ENCODE results near the gene RFX6.

The RFX6 gene

GRCh38 chr6:116887894-116888293 is 10.9 kb downstream of the RFX6 start:
- Histone ChIP-seq H3K27me3 (replicated peaks; ENCODE audit: control insufficient read depth, insufficient read depth, low read length, poor library complexity, severe bottlenecking) (no peaks in the 10 kb centered on the region), H3K4me1 (ENCODE audit: control insufficient read depth, insufficient read depth, low read length, poor library complexity, severe bottlenecking) (no peaks in the 10 kb centered on the region), H3K36me3 (ENCODE audit: control insufficient read depth, insufficient read depth, low read length) (no peaks in the 10 kb centered on the region), H3K4me3 (ENCODE audit: insufficient read depth, low read depth, low read length, poor library complexity, severe bottlenecking) (no peak overlapping the region), H3K27ac (ENCODE audit: insufficient read depth, low read length, poor library complexity, severe bottlenecking) (no peak overlapping the region), H3K9me3 (ENCODE audit: control insufficient read depth, low read length) (no peaks in the 10 kb centered on the region)
- DNase-seq, result no peak

DNA sequence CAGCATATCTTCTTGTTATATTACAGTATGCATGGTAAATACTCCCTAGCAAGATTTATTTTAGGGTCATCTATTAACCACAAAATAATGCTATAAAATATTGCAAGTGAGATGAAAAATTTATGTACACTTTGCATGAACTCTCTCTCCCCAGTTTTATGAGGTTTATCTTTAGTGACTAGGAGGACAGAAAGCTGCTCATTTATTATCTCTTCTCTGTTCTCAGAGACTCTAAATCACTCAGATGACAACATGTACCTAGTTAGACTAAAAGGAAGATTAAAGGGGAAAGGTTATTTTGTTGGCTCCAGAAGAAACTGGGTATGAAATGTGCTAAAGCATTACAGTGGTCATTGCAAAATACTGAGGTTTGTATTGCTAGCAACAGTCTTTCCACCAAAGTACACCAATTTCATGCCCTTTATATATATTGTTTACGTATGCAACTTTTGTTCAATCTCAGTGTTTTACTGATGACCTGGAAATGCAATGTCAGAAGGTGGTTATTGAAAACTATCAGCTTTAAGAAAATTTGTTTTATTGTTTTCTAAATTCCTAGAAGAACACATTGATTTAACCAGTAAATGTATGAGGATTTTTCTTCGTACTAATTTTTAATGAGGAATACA is 11.8 kb downstream of the RFX6 start:
- H3K4me1 ChIP-seq (ENCODE audit: control insufficient read depth, insufficient read depth, low read length, poor library complexity, severe bottlenecking), result no peaks in the 10 kb centered on the region
- H3K4me3 ChIP-seq (ENCODE audit: insufficient read depth, low read depth, low read length, poor library complexity, severe bottlenecking), result no peak overlapping the region
- no peaks in the 10 kb centered on the region for H3K36me3 ChIP-seq (ENCODE audit: control insufficient read depth, insufficient read depth, low read length)
- no peak overlapping the region for H3K27ac ChIP-seq (ENCODE audit: insufficient read depth, low read length, poor library complexity, severe bottlenecking)
- no peaks in the 10 kb centered on the region for H3K27me3 ChIP-seq (replicated peaks; ENCODE audit: control insufficient read depth, insufficient read depth, low read length, poor library complexity, severe bottlenecking)
- no peak for DNase-seq
- H3K9me3 ChIP-seq (ENCODE audit: control insufficient read depth, low read length), result no peaks in the 10 kb centered on the region

DNA sequence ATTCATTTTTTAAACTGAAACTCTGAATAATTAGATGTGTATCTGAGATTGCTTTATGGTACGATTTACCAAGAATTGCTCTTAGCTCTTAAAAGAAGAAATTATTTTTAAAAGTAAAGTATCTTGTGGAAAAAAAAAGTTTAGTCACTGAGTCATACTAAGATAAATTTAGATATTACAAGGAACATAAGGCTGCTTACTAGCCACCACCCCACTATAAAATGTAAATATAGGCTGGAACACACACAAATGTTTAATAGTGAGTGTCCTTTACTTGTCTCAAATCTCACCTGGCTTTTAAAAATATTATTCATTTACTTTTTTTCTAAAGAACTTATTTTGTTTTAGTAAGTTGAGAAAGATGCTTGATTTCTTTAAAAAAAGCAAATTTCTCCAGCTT is 17.6 kb downstream of the RFX6 start:
- Histone ChIP-seq H3K4me1 (ENCODE audit: control insufficient read depth, insufficient read depth, low read length, poor library complexity, severe bottlenecking) (no peaks in the 10 kb centered on the region), H3K4me3 (ENCODE audit: insufficient read depth, low read depth, low read length, poor library complexity, severe bottlenecking) (no peak overlapping the region), H3K27me3 (replicated peaks; ENCODE audit: control insufficient read depth, insufficient read depth, low read length, poor library complexity, severe bottlenecking) (no peaks in the 10 kb centered on the region), H3K9me3 (ENCODE audit: control insufficient read depth, low read length) (no peaks in the 10 kb centered on the region), H3K27ac (ENCODE audit: insufficient read depth, low read length, poor library complexity, severe bottlenecking) (no peak overlapping the region), H3K36me3 (ENCODE audit: control insufficient read depth, insufficient read depth, low read length) (no peaks in the 10 kb centered on the region)
- no peak for DNase-seq

GRCh38 chr6:116895935-116896334 is 18.9 kb downstream of the RFX6 start:
- DNase-seq, result no peak

GRCh38 chr6:116902634-116903033 is 25.6 kb downstream of the RFX6 start:
- Histone ChIP-seq H3K36me3 (ENCODE audit: control insufficient read depth, insufficient read depth, low read length) (no peaks in the 10 kb centered on the region), H3K27ac (ENCODE audit: insufficient read depth, low read length, poor library complexity, severe bottlenecking) (no peak overlapping the region), H3K9me3 (ENCODE audit: control insufficient read depth, low read length) (no peaks in the 10 kb centered on the region), H3K4me1 (ENCODE audit: control insufficient read depth, insufficient read depth, low read length, poor library complexity, severe bottlenecking) (no peaks in the 10 kb centered on the region), H3K27me3 (replicated peaks; ENCODE audit: control insufficient read depth, insufficient read depth, low read length, poor library complexity, severe bottlenecking) (no peaks in the 10 kb centered on the region), H3K4me3 (ENCODE audit: insufficient read depth, low read depth, low read length, poor library complexity, severe bottlenecking) (no peak overlapping the region)
- no peak for DNase-seq

More at GRCh38 chr6:116895935-116896334, 18.9 kb downstream of the RFX6 start:
- no peaks in the 10 kb centered on the region for H3K36me3 ChIP-seq (ENCODE audit: control insufficient read depth, insufficient read depth, low read length)
- no peak overlapping the region for H3K4me3 ChIP-seq (ENCODE audit: insufficient read depth, low read depth, low read length, poor library complexity, severe bottlenecking)
- H3K9me3 ChIP-seq (ENCODE audit: control insufficient read depth, low read length), result no peaks in the 10 kb centered on the region
- H3K4me1 ChIP-seq (ENCODE audit: control insufficient read depth, insufficient read depth, low read length, poor library complexity, severe bottlenecking), result no peaks in the 10 kb centered on the region
- H3K27me3 ChIP-seq (replicated peaks; ENCODE audit: control insufficient read depth, insufficient read depth, low read length, poor library complexity, severe bottlenecking), result no peaks in the 10 kb centered on the region
- no peak overlapping the region for H3K27ac ChIP-seq (ENCODE audit: insufficient read depth, low read length, poor library complexity, severe bottlenecking)

DNA sequence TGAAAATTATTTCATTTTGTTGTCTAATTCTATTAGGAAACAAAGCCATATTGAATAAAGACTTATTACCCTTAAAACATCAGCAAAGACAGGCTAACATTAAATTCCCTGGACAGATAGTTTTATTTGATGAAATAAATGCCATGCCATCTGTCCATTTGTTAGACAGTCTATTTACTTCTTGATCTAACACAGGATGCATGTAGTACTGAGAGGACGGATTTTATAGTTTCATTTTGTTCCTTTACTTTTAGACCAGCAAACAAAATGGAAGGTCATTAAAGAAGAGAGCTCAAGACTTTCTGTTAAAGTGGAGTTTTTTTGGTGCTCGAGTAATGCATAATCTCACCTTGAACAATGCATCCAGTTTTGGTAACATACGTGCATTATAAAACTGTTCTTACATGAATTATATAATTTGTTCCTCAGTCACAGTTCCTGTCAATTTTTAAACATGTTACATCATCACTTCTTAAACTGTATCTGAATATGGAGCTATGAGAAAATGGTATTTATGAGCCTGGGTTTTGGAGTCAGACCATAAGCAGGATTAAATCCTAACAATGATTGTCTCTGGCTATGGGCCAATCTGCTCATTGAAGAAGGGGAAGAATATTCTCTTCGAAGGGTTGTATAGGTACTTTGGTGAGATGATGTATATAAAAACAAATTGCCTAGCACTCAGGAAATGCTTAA is 46.0 kb downstream of the RFX6 start:
- no peaks in the 10 kb centered on the region for H3K36me3 ChIP-seq (ENCODE audit: control insufficient read depth, insufficient read depth, low read length)
- DNase-seq, result no peak
- no peaks in the 10 kb centered on the region for H3K4me1 ChIP-seq (ENCODE audit: control insufficient read depth, insufficient read depth, low read length, poor library complexity, severe bottlenecking)

DNA sequence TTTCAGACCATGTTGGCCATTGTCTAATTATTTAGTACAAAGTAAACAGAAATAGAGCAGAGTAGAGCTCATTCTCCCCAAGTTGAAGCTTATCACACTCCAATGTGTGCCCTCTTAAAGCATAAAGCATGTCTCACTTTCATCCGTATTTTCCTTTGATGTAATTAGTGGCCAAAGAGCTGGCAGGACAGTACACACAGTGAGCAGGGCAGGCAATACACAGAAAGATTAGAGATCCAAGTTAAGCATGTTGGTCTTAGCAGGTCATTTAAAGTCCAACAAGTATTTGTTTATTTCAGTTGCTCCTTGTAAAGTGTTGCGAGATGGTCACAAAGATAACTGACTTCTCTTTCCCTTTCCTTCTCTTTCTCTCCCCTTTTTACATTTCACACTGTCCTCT is 47.2 kb downstream of the RFX6 start:
- Histone ChIP-seq H3K27ac (ENCODE audit: insufficient read depth, low read length, poor library complexity, severe bottlenecking) (no peak overlapping the region), H3K9me3 (ENCODE audit: control insufficient read depth, low read length) (no peaks in the 10 kb centered on the region), H3K4me3 (ENCODE audit: insufficient read depth, low read depth, low read length, poor library complexity, severe bottlenecking) (no peak overlapping the region), H3K4me1 (ENCODE audit: control insufficient read depth, insufficient read depth, low read length, poor library complexity, severe bottlenecking) (no peaks in the 10 kb centered on the region), H3K36me3 (ENCODE audit: control insufficient read depth, insufficient read depth, low read length) (no peaks in the 10 kb centered on the region), H3K27me3 (replicated peaks; ENCODE audit: control insufficient read depth, insufficient read depth, low read length, poor library complexity, severe bottlenecking) (no peaks in the 10 kb centered on the region)
- DNase-seq, result no peak

More for the DNA sequence above, 46.0 kb downstream of the RFX6 start:
- Histone ChIP-seq H3K9me3 (ENCODE audit: control insufficient read depth, low read length) (no peaks in the 10 kb centered on the region), H3K4me3 (ENCODE audit: insufficient read depth, low read depth, low read length, poor library complexity, severe bottlenecking) (no peak overlapping the region), H3K27ac (ENCODE audit: insufficient read depth, low read length, poor library complexity, severe bottlenecking) (no peak overlapping the region), H3K27me3 (replicated peaks; ENCODE audit: control insufficient read depth, insufficient read depth, low read length, poor library complexity, severe bottlenecking) (no peaks in the 10 kb centered on the region)

- no peaks in the 10 kb centered on the region for H3K4me1 ChIP-seq (ENCODE audit: control insufficient read depth, insufficient read depth, low read length, poor library complexity, severe bottlenecking)
- no peaks in the 10 kb centered on the region for H3K27me3 ChIP-seq (replicated peaks; ENCODE audit: control insufficient read depth, insufficient read depth, low read length, poor library complexity, severe bottlenecking)
- no peak overlapping the region for H3K27ac ChIP-seq (ENCODE audit: insufficient read depth, low read length, poor library complexity, severe bottlenecking)
- no peaks in the 10 kb centered on the region for H3K9me3 ChIP-seq (ENCODE audit: control insufficient read depth, low read length)
- no peak overlapping the region for H3K4me3 ChIP-seq (ENCODE audit: insufficient read depth, low read depth, low read length, poor library complexity, severe bottlenecking)
- no peak for DNase-seq
- no peaks in the 10 kb centered on the region for H3K36me3 ChIP-seq (ENCODE audit: control insufficient read depth, insufficient read depth, low read length)
Observed at GRCh38 chr6:116925088-116925794, 48.2 kb downstream of the RFX6 start.

- Histone ChIP-seq H3K27me3 (replicated peaks; ENCODE audit: control insufficient read depth, insufficient read depth, low read length, poor library complexity, severe bottlenecking) (no peaks in the 10 kb centered on the region), H3K4me1 (ENCODE audit: control insufficient read depth, insufficient read depth, low read length, poor library complexity, severe bottlenecking) (no peaks in the 10 kb centered on the region), H3K4me3 (ENCODE audit: insufficient read depth, low read depth, low read length, poor library complexity, severe bottlenecking) (no peak overlapping the region), H3K9me3 (ENCODE audit: control insufficient read depth, low read length) (no peaks in the 10 kb centered on the region), H3K36me3 (ENCODE audit: control insufficient read depth, insufficient read depth, low read length) (no peaks in the 10 kb centered on the region), H3K27ac (ENCODE audit: insufficient read depth, low read length, poor library complexity, severe bottlenecking) (no peak overlapping the region)
- DNase-seq, result no peak
Observed at GRCh38 chr6:116928677-116929076, 51.6 kb downstream of the RFX6 start.

DNA sequence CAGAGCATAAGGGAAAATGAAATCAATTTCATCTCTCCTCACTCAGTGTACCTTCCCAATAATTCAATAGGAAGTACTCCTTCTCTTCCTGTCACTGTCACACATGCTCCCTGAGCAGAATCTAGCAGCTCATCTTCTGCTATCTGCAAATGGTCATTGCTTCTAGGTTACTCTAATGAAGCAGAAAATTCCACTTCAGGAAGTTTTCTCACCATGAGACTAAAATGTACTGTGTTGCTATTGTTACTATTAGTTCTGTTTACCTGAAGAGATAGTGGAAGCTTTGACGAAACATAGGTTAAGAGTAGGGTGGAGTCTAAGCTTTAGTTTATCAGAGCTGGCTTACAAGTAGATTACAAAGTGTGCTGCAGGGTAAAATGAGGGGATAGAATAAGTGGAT is 52.8 kb downstream of the RFX6 start:
- no peaks in the 10 kb centered on the region for H3K36me3 ChIP-seq (ENCODE audit: control insufficient read depth, insufficient read depth, low read length)
- H3K27me3 ChIP-seq (replicated peaks; ENCODE audit: control insufficient read depth, insufficient read depth, low read length, poor library complexity, severe bottlenecking), result no peaks in the 10 kb centered on the region
- no peak overlapping the region for H3K27ac ChIP-seq (ENCODE audit: insufficient read depth, low read length, poor library complexity, severe bottlenecking)
- H3K4me3 ChIP-seq (ENCODE audit: insufficient read depth, low read depth, low read length, poor library complexity, severe bottlenecking), result no peak overlapping the region
- DNase-seq, result no peak
- no peaks in the 10 kb centered on the region for H3K9me3 ChIP-seq (ENCODE audit: control insufficient read depth, low read length)
- H3K4me1 ChIP-seq (ENCODE audit: control insufficient read depth, insufficient read depth, low read length, poor library complexity, severe bottlenecking), result no peaks in the 10 kb centered on the region
